SK-N-SH (cell line): ENCODE results near the gene KCNN3.

ENCODE experiments used
- CTCF ChIP-seq: fragments of 200-600 bp; sonication (generic); IDR thresholded peaks from 2 replicates; pipeline ENCODE4 v1.6.1; 2017; ENCODE audit warnings: antibody characterized with exemption, mild to moderate bottlenecking, moderate library complexity
- ELF1 ChIP-seq: IDR thresholded peaks from 2 replicates; pipeline ENCODE4 v1.4.0; 2012
- JUND ChIP-seq: IDR thresholded peaks from 2 replicates; pipeline ENCODE4 v1.4.0; 2012
- MAX ChIP-seq: IDR thresholded peaks from 2 replicates; pipeline ENCODE4 v1.4.0; 2012; ENCODE audit warnings: low read depth
- MXI1 ChIP-seq: IDR thresholded peaks from 2 replicates; pipeline ENCODE4 v1.6.1; 2012; ENCODE audit warnings: mild to moderate bottlenecking, low read depth, low read length, improper control_type of control experiment
- PBX3 ChIP-seq: IDR thresholded peaks from 2 replicates; pipeline ENCODE4; 2012
- POLR2AphosphoS5 ChIP-seq: IDR thresholded peaks from 2 replicates; pipeline ENCODE4 v1.6.1; 2012; ENCODE audit warnings: low read depth, low read length
- REST ChIP-seq: IDR thresholded peaks from 2 replicates; pipeline ENCODE4 v1.6.1; 2012; ENCODE audit warnings: mild to moderate bottlenecking, low read depth, low read length, moderate library complexity
- RFX5 ChIP-seq: IDR thresholded peaks from 2 replicates; pipeline ENCODE4 v1.6.1; 2012; ENCODE audit warnings: mild to moderate bottlenecking, improper control_type of control experiment, low read length
- SIN3A ChIP-seq: IDR thresholded peaks from 2 replicates; pipeline ENCODE4 v1.6.1; 2012; ENCODE audit warnings: low read depth, mild to moderate bottlenecking, low read length, moderate library complexity, borderline replicate concordance

- TF ChIP-seq CTCF: no peak
- TF ChIP-seq MXI1: no peak
- TF ChIP-seq PBX3: no peak
- TF ChIP-seq MAX: no peak
- no peak for TF ChIP-seq ELF1
- no peak for TF ChIP-seq REST
- no peak for TF ChIP-seq RFX5
- TF ChIP-seq JUND: no peak
- no peak for TF ChIP-seq SIN3A
- no peak for TF ChIP-seq POLR2AphosphoS5
Observed at GRCh38 chr1:154849645-154850131, 20.4 kb downstream of the KCNN3 start.
